ENCODE results near the gene MAP6. TPM values are rescaled to one million over a fixed set of nuclear protein-coding genes. Genes with fewer than 3 reads are reported as not detected.

MAP6 gene
- total RNA-seq, 2 donors from 2014 or later, result 0.06 TPM; not detected in 1

- ATAC-seq (no peak), DNase-seq (ENCODE audit: low spot score in 2 of 2) (no peak)
- Mint-ChIP-seq H3K36me3 (no peaks in the 10 kb centered on the region), H3K27ac (peak overlapping the region in 1 of 2 donors; percentile 3), H3K9me3 (no peaks in the 10 kb centered on the region)
Observed at GRCh38 chr11:75571625-75572024, 97.2 kb downstream of the MAP6 start.

GRCh38 chr11:75570559-75571139 lies 98.2 kb downstream of the MAP6 start:
- no peak for DNase-seq (ENCODE audit: low spot score in 2 of 2)
- H3K9me3 Mint-ChIP-seq, result no peaks in the 10 kb centered on the region
- no peaks in the 10 kb centered on the region for H3K36me3 Mint-ChIP-seq
- ATAC-seq, result no peak
- H3K27ac Mint-ChIP-seq, result peak overlapping the region; percentile 3 to 75

DNA sequence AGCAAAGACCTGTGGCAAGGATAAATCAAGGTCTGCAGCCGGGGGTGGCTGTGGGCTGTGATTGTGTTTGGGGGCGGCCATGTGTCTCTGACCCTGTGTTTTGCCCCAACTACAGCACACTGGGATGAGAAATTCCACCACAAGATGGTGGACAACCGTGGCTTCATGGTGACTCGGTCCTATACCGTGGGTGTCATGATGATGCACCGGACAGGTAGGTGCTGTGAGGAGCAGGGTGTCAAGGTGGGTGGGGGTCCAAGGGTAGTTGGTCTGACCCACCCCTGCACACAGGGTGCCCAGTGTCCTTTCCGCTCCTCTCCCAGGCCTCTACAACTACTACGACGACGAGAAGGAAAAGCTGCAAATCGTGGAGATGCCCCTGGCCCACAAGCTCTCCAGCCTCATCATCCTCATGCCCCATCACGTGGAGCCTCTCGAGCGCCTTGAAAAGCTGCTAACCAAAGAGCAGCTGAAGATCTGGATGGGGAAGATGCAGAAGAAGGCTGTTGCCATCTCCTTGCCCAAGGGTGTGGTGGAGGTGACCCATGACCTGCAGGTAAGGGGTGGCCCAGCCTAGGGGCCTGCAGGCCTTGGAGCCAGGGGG lies 100.1 kb downstream of the MAP6 start:
- no peaks in the 10 kb centered on the region for H3K36me3 Mint-ChIP-seq
- peak overlapping the region; percentile 17 to 81 for H3K27ac Mint-ChIP-seq
- ATAC-seq (no peak), DNase-seq (ENCODE audit: low spot score in 2 of 2) (no peak)
- H3K9me3 Mint-ChIP-seq, result no peaks in the 10 kb centered on the region

DNA sequence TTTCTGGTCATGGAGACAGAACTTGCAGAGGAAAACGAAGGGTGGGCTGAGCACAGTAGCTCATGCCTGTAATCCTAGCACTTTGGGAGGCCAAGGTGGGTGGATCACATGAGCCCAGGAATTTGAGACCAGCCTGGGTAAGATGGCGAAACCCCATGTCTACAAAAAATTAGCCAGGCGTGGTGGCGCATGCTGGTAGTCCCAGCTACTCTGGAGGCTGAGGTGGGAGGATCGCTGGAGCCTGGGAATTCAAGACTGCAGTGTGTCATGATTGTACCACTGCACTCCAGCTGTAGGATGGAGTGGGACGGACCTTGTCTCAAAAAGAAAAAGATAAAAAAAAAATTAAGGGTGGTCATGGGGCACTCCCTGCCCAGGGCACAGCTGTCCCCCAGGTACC lies 100.9 kb downstream of the MAP6 start:
- ATAC-seq (no peak), DNase-seq (ENCODE audit: low spot score in 2 of 2) (no peak)
- Mint-ChIP-seq H3K27ac (peak overlapping the region in 1 of 2 donors; percentile 81), H3K36me3 (peaks cover 0 to under 1% of the 10 kb centered on the region in 2 donors), H3K9me3 (no peaks in the 10 kb centered on the region)

GRCh38 chr11:75566763-75567279 lies 102.0 kb downstream of the MAP6 start:
- Mint-ChIP-seq H3K36me3 (peaks cover 0 to 8% of the 10 kb centered on the region in 2 donors), H3K27ac (no peak overlapping the region), H3K9me3 (no peaks in the 10 kb centered on the region)
- DNase-seq (ENCODE audit: low spot score in 2 of 2), result no peak
- ATAC-seq, result no peak

DNA sequence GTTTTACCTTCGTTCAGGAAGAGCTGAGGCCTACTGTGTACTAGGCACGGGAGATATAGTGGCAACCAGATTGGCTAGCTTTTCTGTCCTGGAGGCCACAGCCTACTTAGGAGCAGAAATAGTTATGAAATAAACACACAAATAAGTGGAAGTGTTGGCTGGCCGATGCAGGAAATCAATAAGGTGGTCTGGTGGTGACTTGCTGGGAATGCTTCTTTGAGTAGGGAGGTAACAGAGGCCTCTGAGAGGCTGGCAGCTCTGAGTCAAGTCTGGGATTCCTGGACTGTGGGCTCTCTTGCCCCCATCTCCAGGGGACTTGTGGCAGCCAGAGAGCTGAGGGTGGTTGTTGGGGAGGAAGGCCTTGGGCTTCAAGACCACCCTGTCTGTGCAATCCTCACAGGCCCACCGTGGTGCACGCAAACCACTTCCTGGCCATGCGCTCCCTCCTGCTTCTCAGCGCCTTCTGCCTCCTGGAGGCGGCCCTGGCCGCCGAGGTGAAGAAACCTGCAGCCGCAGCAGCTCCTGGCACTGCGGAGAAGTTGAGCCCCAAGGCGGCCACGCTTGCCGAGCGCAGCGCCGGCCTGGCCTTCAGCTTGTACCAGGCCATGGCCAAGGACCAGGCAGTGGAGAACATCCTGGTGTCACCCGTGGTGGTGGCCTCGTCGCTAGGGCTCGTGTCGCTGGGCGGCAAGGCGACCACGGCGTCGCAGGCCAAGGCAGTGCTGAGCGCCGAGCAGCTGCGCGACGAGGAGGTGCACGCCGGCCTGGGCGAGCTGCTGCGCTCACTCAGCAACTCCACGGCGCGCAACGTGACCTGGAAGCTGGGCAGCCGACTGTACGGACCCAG lies 102.7 kb downstream of the MAP6 start:
- peak overlapping the region; percentile 30 to 89 for H3K27ac Mint-ChIP-seq
- peaks cover 0 to 8% of the 10 kb centered on the region in 2 donors for H3K36me3 Mint-ChIP-seq
- H3K9me3 Mint-ChIP-seq, result no peaks in the 10 kb centered on the region
- DNase-seq (ENCODE audit: low spot score in 2 of 2), result no peak
- ATAC-seq, result no peak

DNA sequence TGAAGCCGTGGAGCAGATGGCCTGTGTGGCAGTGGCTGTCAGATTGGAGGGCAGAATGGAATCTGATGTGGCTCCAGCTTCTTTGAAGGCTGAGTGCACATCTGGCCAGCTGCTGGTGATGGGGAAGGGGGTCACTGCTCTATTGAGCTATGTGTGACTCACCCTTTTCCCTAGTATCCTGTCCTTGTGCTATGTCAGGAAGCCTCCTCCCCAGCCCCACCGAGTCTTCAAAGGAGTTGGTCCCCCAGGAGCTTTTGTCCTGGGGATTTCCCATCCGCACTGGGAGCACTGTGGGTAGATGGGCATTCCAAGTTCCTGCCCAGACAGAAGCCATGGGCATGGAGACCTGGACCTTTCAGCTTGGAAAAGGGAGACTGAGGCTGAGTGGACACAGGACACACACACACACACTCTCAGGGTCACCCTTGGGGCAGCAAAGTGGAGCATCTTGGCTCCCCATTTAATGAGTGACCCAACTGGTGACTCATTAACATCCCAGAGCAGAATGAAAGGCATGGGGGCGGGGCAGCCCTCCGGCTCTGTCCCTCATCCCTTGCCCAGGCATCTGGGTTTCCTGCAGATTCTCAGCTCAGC lies 103.5 kb downstream of the MAP6 start:
- no peak for ATAC-seq

GRCh38 chr11:75563978-75564552 lies 104.8 kb downstream of the MAP6 start:
- Mint-ChIP-seq H3K27ac (peak overlapping the region; percentile 89 to 93), H3K9me3 (no peaks in the 10 kb centered on the region), H3K36me3 (peaks cover 0 to 8% of the 10 kb centered on the region in 2 donors)
- DNase-seq (ENCODE audit: low spot score in 2 of 2), result no peak
- ATAC-seq, result no peak

More for the DNA sequence above, 103.5 kb downstream of the MAP6 start:
- Mint-ChIP-seq H3K27ac (peak overlapping the region; percentile 30 to 89), H3K9me3 (no peaks in the 10 kb centered on the region), H3K36me3 (peaks cover 0 to 8% of the 10 kb centered on the region in 2 donors)
- DNase-seq (ENCODE audit: low spot score in 2 of 2), result no peak

DNA sequence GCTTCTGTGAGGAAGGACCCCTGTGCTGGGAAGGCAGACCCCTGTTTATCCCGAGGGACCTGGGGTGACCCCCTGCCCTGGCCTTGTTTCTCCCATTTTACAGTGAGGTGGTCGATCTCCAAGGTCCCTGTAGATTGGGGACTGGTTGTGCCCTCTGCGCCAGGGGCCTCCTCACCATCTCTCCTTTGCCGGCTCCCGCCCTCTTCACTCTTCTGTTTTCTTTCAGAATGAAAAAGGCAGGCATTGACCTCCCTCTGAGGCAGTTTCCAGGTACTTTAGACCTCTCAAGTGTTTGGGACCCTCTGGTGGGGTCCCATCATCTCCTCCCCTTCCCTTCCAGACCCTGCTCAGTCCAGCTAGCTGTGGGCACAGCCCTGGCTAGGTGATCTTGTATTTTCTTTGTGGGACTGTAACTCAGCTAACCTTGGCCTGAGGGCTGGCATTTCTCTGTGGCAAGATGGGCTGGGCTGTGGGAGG lies 105.3 kb downstream of the MAP6 start:
- Mint-ChIP-seq H3K27ac (peak overlapping the region; percentile 89 to 93), H3K9me3 (no peaks in the 10 kb centered on the region), H3K36me3 (peaks cover 0 to 8% of the 10 kb centered on the region in 2 donors)
- ATAC-seq (no peak), DNase-seq (ENCODE audit: low spot score in 2 of 2) (no peak)

GRCh38 chr11:75562836-75563484 lies 105.9 kb downstream of the MAP6 start:
- Mint-ChIP-seq H3K9me3 (no peaks in the 10 kb centered on the region), H3K27ac (peak overlapping the region; percentile 93 to 99), H3K36me3 (peaks cover 0 to 8% of the 10 kb centered on the region in 2 donors)
- DNase-seq (ENCODE audit: low spot score in 2 of 2), result no peak
- no peak for ATAC-seq

- Mint-ChIP-seq H3K9me3 (no peaks in the 10 kb centered on the region), H3K27ac (peak within 1 kb of the TSS; percentile 93 to 99), H3K36me3 (peaks cover 0 to 8% of the 10 kb centered on the region in 2 donors)
- peak; percentile 92 to 98 for ATAC-seq
- peak; percentile 72 to 84 for DNase-seq (ENCODE audit: low spot score in 2 of 2)
Observed at GRCh38 chr11:75562048-75562835, 106.6 kb downstream of the MAP6 start, which contains the start of gene SERPINH1. TSS of gene SERPINH1 (plus strand) at chr11:75562253. CDS start at chr11:75566350, 4,097 bp downstream.

- ATAC-seq (peak; percentile 18 to 35), DNase-seq (ENCODE audit: low spot score in 2 of 2) (no peak)
- Mint-ChIP-seq H3K9me3 (no peaks in the 10 kb centered on the region), H3K36me3 (peaks cover 0 to 8% of the 10 kb centered on the region in 2 donors), H3K27ac (peak overlapping the region; percentile 93 to 95)
Observed at GRCh38 chr11:75561426-75562047, 107.3 kb downstream of the MAP6 start.

GRCh38 chr11:75560644-75561043 lies 108.2 kb downstream of the MAP6 start:
- ATAC-seq, result no peak
- Mint-ChIP-seq H3K9me3 (no peaks in the 10 kb centered on the region), H3K36me3 (peaks cover 0 to 8% of the 10 kb centered on the region in 2 donors), H3K27ac (peak overlapping the region in 1 of 2 donors; percentile 93)
- DNase-seq (ENCODE audit: low spot score in 2 of 2), result no peak

DNA sequence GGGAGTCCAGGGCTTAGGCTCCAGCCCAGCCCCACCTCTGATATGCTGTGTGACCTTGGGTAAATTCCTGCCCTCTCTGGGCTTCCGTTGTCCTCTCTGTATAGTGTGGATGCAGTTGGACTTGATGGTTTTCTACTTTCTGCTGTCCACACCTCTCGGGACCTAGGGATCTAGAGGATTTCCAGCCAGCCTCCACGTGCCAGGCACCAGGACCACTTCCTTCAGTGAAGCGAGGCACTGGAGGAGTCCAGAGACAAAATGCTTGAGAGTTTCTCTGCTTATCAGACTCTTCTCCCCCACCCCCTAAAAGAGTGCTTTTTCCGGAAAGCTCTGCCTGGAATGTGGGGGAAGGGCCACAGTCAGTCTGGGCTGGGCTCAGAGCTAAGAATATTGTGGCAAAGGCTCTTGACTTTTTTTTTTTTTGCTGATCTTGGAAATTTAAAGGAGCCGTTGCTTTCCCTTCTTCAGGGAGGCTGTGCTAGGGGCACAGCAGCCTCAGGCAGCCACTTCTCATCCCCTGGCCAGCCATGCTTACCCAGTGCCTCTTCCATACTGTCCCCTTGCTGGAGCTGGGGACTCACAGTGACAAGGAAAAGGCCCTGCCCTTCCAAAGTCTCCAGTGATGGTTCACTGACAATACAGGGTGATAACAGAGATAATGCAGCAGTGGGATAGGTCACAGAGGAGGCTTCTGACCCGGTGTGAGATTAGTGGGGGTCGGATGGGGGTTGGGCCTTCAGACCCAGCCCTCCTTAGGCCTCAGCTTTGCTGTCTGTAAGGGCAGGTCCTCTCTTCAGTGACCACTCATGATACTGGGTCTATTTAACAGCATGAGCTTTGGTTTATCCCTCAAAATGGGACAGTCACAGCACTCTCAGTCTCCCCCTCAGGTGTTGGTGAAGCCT lies 109.6 kb downstream of the MAP6 start:
- peak overlapping the region; percentile 25 to 29 for H3K27ac Mint-ChIP-seq
- DNase-seq (ENCODE audit: low spot score in 2 of 2) (no peak), ATAC-seq (no peak)
- peaks cover 0 to 8% of the 10 kb centered on the region in 2 donors for H3K36me3 Mint-ChIP-seq
- no peaks in the 10 kb centered on the region for H3K9me3 Mint-ChIP-seq

Measured in activated naive CD4-positive, alpha-beta T cell treated with anti-CD3 and anti-CD28 coated beads, Interleukin-2, amount 50 U/mL, for 72 hours (primary cell).